Activated CD4-positive, alpha-beta T cell treated with anti-CD3 and anti-CD28 coated beads for 4 hours (primary cell): ENCODE results near the gene CADPS.
"Not testable (repeated sequence)": the region's sequence is repeated elsewhere in the genome, so short reads cannot be mapped to it uniquely, and the experiment has no call there.

Experiments
- DNase-seq, 2 donors: peaks; one replicate each; pipeline ENCODE4 v3.0.0-alpha.2; 2020

The CADPS gene

DNA sequence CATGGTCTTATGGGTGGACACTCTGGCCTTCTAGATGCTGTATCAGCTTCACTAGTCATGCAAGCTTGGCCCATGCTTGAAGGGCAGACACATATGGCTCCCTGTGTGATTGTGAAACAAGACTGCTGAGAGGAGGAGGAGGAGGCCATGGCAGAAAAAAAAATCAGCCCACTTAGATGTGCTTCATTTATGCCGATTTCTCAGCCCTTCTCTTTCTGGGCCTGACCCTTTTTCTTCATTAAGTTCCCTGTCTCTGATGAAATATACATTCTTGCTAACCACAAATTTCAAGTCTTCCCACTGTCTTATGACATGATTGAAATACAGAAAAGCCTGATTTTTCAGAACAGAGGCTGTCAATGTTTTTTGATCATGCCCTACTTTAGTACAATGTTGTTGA, 288.9 kb downstream of the CADPS start:
- DNase-seq: no peak

DNA sequence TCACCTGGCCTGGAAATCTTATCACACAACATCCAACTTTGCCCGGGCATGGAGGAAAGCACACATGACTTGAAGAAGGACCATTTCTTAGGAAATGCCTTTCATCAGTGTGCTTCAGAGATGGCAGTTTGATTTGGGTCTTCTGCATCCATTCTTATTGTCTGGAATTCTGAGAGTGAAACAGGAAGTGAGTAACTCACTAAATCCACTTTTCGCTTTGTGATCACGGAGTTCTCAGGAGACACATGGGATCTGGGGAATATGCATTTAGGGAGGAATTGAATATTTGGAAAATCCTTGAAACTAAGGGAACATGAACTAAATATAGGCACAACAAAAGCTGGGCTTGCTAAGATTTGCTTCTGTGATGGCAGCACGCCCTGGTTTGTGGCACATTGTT, 289.4 kb downstream of the CADPS start:
- no peak for DNase-seq

DNA sequence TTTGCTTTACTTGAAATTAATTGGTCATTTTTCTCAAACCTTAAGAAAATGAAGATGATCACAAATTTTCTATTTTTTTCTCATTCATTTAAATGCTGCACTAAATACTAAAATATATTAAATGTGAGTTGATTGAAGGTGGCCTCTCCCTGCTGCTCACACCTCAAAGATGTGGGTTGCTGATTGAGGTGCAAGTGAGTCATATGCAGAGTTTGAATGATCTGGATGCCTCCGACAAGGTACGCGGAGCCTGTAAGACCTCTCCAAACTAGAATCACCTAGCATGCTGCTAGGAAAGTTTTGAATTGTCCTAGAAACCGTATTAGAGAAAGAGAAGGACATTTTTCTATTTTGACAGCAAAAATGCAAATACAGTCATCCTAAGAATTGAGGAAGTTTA, 290.6 kb downstream of the CADPS start:
- no peak for DNase-seq

DNA sequence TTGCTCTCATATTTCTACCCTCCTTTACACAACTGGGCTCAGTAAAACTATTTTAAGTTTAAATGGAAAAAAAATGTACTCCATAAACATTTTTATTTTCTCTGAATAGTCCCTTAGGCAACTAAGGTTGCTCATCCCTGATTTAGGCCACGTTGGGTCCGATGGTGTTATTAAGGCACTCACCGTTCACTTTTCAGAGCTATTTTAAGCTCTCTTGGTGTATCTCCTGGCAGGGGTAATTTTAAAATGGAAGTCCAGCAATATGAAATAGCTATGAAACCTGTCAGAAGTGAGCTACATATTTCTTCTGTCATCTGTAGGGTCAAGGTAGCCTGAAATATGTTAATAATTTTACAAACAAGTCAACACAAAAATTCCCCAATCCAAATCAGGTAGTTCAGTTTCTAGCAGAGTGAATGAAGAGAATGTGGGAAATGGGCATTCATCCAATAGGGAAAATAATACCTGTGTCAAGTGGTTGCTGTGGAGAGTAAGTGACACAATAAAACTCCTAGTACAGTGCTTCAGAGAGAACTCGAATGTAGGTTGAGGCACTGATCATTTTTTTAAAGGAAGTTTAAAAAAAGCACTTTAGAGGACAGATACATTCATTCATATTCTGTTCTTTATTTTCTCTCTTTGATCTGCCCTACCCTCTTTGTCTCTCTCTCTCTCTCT, 292.6 kb downstream of the CADPS start:
- no peak for DNase-seq

DNA sequence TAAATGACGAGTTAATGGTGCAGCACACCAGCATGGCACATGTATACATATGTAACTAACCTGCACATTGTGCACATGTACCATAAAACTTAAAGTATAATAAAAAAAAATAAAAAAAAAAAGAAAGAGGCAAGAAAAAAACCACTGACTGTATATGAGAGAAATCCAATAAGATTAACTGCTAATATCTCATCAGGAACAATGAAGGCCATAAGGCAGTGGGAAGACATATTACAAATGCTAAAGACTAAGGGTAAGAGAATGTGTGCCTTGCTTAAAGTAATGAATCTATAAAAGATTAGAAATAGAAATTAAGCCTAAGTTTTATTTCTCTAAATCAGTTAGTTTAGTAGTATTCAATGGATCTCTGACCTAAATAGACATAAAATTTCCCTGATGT, 294.7 kb downstream of the CADPS start:
- DNase-seq: not testable (repeated sequence)

DNA sequence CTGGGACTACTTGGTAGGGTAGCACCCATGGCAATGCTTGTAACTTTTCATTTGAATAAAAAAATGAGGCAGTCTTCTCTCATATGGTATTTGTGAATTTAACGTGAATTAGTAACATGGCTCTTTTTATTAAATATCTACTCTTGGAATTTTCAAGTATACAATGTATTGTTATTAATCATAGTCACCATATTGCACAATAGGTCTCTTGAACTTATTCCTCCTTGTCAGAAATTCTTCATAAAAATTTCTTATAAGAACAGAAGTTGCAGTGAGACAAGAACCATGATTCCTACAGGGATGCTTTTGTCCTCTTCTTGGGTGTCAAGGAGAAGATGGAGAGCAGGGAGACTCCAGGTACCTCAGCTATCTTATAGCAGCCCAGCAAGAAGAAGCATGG, 298.1 kb downstream of the CADPS start:
- no peak for DNase-seq

DNA sequence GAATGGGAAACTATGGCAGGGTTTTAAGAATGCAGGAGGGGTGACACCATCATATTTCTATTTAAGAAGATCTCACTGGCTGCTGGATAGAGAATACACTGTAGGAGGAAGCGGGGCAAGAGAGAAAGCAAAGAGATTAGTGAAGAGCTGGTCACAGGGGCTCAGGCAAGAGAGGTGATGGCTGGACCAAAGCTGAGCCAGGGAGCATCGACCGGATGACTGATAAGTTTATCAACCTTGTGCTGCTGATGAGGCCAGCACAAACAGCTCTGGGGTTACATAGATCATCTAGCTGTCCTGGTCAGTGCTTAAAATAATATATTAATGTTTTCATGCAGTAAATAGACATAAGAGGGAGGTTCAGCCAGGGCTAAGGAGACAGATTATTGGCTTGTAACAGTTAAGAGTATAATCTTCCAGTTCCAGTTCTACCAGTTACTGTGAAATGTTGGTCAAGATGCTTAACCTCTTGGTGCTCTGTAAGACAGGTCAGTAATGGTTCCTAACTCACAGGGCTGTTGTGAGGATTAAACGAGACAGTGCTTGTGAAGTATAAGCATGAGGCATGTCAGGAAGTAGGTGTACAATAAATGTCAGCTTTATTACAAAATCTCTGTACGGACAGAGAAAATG, 300.8 kb downstream of the CADPS start:
- no peak for DNase-seq

DNA sequence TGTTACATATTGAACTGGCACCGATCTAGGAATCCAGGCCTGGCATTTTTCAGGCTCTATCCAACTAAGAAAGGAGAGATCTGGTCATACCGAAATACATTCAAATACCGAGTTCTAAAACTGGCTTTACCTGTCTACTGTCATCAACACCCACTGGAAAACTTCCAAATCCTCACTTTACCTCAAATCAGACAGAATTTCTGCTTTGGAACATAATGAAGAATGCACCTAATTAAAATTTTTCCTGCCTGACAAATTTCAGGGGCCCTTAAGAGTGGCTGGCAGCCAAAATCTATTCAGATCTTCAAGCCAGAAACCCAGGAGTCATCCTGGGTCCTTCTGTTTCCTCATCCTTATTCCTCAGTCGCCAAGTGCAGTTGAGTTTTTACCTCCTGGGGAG, 303.3 kb downstream of the CADPS start:
- DNase-seq: no peak

DNA sequence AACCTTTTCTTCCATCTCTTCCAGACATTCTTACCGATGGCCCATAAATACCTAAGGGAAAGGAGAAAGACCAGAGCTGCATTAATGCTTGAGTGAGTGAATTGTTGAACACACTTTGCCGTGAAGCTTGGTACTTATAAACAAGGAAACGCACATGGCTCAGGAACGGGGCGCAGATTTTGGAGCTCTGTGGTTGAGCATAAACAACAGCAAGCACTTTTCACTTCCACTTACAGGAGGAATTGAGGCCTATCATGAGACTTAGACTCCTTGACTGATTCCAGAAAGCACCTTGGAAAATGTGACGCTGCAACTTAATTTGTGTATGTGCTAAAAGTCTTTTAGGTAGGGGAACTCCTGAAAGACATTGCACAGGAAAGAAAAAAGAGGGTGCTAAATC, 304.3 kb downstream of the CADPS start:
- DNase-seq: no peak

DNA sequence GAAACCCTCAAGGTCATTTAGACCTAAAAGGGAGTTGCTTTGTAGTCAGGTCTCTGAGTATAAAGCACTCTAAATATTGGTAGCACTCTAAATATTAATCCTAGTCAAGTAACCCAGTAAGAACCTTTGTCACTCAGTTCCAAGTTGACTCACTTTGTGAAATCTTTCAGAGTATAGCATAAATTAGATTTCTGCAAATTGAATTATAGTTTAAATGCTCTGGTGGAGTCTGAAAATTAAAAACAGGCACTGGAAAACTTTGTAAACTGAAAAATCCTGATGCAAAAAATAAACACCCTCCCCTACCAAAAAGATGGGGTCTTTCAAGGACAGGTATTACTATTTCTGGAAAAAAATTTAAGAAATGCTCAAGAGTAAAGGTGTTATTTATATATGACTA, 305.6 kb downstream of the CADPS start:
- no peak for DNase-seq

DNA sequence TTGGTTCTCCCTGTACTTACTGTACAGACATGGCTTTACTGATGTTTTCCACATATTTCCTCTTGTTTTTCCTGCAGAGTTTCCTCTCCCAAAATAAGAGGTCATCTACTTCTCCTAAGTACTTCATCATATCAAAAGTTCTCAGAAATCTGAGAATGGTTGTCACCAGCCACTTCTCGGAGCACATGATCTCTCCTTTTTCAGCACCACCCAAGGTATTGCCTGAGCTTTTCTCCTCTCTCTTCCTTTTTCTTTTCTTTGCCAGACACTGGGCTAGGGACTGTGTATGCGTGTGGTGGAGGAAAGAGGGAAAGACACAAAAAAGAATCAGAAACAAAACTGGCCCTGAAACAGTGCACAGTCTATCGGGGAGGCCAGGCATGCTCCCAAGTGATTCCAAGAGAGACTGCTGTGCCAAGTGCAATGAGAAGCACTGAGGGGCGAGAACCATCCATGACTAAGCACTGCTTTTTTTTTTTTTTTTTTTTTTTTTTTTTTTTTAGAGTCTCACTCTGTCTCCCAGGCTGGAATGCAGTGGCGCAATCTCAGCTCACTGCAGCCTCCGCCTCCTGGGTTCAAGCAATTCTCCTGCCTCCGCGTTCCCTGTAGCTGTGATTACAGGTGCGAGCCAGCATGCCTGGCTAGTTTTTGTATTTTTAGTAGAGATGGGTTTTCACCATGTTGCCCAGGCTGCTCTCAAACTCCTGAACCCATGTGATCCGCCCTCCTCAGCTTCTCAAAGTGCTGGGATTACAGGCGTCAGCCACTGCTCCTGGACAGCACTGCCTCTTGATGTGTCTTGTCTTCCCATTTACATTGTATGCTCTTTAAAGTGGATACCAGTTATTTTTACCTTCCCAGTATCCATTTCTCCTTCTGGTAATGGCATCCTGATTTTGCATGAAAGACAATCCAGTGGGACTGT, 307.9 kb downstream of the CADPS start:
- DNase-seq: no peak

DNA sequence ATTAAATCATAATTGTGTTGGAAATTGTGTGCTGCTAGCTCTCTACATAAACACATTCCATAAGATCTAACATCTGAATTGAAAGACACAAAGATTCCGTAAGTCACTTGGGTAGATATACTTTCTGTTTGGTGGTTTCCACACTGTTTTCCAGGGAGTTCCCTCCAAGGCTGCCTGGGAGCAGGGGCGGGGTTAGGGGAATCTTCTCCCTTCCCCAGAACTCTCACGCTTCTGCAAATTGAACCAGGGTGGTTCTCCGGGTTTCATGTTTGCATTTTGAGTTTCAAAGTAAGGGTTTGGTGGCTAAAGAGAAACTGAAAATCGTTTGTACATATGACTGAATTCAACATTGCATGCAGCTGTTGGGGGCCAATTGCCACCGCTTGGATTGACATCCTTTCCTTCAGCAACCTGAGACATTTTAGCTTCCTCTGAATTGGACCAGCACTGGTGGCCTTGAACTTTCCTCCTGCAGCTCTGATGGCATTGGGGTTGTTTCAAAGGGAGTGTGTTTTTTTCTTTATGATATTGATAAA, 309.1 kb downstream of the CADPS start:
- DNase-seq: no peak

DNA sequence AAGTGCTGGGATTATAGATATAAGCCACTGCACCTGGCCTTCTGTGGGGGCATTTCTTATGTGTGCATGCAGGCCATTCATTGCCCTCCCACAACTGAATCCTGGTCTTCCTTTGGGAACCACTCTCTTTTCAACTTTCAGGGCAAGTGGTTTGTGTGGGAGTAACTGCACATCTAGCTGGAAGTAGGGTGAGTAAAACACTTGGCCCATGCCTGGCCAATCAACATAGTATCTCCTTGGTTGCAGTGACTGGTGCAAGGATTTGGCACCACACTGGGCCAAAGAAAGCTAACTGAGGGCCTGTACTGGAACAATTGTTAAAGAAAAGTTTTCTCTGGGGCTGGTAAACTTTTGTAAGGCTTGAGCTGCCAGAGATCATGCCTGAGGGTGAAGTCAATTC, 312.6 kb downstream of the CADPS start:
- no peak for DNase-seq

DNA sequence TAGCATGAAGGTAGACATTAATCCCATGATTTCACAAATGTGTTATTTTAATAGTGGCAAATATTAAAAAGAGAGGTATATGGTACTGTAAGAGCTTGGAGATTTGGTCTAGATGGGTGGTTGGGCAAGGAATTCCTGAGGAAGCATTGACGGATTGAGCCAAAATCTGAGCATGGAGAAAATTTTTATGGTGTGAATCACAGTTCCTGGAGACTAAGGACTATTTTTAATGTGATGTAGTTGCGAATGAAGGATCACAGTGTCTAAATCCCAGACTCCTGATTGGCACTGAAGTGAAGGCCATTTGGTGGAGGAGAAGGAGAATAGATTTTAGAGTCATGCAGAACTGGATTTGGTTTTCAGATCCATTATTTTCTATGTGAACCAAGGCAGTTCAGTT, 313.2 kb downstream of the CADPS start:
- DNase-seq: no peak

DNA sequence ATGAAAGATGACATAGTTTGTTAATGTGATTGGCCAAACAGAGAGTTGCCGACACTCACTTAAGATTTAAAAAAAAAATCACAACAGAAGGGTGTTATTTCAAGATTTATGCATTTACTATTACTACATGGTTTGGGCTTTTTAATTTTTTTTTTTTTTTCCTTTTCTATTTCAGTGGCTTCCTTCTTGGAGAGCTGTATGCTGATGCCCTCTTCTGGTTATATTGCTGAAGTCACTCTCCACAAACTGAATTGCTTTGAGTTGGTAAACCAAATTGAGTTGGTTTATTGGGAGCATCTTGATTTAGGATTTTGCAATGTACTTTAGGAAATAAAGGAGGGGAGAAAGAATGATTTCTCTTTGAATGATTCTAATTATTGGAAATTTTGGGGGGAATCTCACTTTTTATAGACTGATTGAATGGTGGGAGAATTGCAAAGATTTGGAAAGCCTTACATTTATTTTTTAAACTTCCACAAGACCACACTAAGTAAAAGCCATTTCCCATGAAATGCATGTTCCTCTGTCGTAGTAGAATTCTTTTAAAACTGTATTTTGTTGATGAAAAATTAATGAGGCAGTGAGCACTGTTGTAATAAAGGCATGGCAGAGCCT, 315.3 kb downstream of the CADPS start:
- DNase-seq: no peak

DNA sequence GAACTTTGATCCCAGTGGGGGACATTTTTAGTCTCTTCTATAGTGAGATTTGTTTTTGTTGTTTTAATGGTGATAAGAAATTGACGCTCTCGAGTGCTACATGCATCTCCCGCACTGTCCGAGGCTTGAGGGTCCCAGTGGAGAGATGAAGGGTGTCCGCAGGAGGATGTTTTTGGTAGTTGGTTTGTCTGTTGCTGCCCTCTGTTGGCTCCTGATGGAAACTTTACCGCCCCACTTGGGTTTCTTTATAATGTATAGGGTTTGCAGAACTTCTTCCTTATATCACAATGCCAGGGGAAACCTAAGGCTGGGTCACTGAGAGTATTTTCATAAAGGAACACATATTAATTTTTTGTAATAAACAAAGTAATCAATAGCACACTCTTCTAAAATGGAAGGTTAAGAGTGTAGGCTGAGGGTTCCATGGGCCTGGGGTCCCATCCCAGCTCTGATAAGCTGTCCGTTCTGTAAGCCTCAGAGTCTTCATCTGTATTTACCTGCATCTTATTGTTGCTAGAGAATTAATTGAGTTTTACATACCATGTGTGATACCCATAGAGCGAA, 316.6 kb downstream of the CADPS start:
- DNase-seq: no peak

DNA sequence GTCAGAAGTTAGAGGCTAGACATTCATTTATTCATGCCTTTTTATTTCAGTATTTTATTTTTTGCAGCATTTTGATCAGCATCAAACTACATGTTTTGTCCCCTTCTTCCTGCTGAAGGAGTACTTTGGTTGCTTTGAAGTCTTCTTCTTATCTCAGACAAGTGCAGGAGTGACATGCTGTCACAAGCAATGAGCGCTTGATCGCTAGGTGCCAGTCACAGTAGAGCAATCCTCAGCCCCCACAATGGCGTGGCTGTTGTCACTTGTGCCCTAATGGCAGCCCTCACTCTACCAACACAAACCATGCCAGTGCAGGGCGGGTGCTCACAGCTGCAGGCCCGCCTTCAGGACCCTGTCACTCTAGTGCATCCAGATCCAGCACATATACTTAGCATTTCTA, 317.2 kb downstream of the CADPS start:
- DNase-seq: no peak

DNA sequence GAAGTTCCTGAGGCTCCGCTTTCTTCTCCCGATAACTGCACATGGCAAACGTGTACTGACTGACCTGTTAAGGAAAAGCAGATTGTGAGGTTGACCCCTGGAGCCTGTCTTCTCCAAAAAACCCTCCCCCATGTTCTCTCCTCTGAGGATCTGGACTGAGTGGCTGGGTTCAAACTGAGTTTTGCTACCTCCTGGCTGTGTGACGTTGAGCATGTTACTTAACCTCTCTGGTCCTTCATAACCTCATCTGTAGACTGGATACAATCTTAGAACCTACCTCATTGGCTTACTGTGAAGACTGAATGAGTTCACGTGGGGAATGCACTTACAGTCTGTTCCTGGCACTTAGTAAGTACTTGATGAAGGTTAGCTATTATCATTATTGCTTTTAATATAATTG, 317.8 kb downstream of the CADPS start:
- DNase-seq: no peak

DNA sequence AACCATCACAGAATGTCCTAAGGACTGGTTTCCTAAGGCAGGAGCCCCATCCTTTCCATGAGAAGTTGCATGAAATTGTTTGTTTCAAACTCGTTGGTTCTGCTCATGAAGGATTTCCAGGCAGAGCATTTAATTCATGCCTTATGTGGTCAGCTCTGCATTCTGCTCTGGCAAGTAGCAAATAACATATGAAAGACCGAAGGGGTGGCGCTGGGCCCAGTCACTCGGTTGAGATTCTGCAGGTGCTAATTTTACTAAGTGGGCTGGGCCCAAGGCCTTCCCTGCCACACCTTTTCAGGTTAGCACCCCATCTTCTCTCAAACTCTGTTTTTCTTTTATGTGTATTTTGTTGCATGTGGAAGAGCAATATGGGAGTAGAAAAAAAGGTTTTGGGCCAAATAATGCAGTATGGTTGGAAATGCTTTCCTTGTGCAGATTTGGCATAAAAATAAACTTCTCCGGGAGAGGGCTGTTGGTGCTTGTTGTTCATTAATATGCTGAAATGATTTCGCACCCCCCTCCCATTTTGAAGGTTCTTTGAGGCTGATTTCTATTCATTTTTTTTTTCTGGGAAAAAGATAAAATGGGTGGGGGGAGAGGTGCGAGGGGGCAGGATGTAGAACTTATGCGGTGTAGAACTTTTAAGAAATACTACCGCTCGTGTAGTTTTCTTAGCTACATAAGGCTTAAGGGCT, 318.9 kb downstream of the CADPS start:
- no peak for DNase-seq

DNA sequence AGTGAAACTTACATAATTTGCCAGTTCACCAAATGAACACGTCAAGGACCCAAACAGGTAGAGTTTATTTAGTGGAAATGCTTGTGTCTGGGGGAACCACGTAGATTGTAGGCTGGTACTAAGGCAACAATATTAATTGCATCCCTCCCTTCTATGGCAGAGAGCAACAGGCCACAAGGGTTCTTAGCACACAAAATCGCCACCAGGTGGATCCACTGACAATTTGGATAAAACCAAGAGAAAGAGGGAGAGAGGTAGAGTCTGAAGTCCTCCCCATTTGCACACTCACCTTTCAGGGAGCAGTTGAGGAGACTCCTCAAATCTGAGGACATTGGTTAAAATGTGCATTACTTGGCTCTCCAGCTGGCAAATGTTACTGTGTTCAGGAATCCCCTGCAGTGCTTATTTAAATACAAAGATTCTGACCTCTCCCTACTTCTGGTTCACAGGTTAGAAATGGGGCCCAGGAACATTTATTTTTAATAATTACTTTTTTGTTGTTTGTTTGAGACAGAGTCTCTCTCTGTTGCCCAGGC, 320.9 kb downstream of the CADPS start:
- no peak for DNase-seq

DNA sequence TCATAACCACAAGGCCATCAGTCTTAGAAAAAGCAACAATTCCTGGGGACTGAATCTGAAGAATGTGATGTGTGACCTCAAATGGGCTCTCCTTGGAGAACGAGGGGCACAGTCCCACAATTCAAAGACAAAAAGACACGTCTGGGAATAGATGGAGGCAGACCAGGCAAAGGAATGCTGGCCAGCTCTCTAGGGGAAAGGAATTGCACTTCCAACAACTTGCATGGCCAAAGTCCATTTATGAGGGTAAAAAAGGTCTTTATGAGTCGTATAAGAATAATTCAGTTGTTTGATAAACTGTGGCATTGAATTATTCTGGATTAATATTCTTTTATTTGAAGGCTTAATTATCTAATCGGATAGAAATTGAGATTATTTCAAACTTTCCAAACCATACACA, 321.4 kb downstream of the CADPS start:
- DNase-seq: no peak

DNA sequence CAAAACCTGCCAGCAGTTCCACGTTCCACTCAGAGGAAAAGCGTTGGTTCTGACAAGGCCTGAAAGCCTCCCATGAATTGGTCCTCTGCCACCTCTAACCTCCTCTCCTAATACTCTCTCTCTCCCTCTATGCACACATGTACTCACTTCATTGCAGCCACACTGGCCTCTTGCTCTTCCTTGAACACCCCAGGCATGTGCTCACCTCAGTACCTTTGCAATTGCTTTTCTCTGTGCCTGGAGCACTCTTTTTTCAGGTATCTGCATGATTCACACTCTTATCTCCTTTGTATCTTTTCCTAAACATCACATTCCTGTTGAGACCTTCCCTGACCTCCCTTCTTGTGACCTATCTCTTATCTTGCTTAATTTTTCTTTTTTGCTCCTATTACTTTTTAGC, 323.7 kb downstream of the CADPS start:
- DNase-seq: no peak
